ENCODE data around the gene LIMS1.
A peak's percentile ranks its signal among the peaks of the same experiment; 100 is the strongest.
"Not testable (repeated sequence)": the region's sequence is repeated elsewhere in the genome, so short reads cannot be mapped to it uniquely, and the experiment has no call there.

LIMS1 gene

GRCh38 chr2:108533832-108534583 is at the start of gene LIMS1:
TSS of gene LIMS1 (plus strand) at chr2:108534470. CDS start at chr2:108534563, 93 bp downstream.
- DNase-seq, result peak; percentile 87

DNA sequence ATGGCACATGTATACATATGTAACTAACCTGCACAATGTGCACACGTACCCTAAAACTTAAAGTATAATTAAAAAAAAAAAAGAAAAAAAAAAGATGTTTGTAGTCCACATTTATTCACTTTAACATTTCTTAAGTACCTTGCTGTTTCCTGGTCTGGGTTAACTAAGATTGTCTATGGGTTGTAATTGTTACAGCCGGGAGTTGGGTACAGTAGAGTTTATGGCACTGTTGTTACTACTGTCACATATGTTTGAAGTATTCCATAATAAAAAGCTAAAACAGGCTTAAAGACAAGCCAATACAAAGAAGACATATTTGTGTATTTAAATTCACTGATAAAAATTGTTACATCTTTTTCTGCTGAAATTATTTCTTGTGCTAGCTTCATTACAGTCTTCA is 49.0 kb upstream of the LIMS1 start:
- DNase-seq, result no peak

- DNase-seq, result no peak
These were observed 43.7 kb upstream of the LIMS1 start for GRCh38 chr2:108490506-108491122.

GRCh38 chr2:108491848-108492247 is 42.4 kb upstream of the LIMS1 start:
- no peak for DNase-seq

DNA sequence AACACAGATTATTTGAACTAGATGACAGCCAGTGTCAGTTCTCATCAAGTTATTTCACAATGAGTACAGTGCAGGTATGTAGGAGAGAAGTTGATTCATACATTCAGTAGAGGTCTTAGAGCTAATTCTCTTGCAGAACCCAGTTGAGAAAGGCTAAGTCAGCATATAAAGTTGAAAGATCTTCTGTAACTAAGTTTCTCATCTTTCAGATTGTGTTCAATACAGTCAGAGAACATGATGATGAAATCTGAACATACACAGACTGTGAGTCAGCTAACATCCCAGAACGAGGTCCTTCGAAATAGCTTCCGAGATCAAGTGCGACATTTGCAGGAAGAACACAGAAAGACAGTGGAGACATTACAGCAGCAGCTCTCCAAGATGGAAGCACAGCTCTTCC is 41.9 kb upstream of the LIMS1 start:
- DNase-seq, result no peak

- DNase-seq, result not testable (repeated sequence)
These were observed 38.1 kb upstream of the LIMS1 start for GRCh38 chr2:108496167-108496566.

DNA sequence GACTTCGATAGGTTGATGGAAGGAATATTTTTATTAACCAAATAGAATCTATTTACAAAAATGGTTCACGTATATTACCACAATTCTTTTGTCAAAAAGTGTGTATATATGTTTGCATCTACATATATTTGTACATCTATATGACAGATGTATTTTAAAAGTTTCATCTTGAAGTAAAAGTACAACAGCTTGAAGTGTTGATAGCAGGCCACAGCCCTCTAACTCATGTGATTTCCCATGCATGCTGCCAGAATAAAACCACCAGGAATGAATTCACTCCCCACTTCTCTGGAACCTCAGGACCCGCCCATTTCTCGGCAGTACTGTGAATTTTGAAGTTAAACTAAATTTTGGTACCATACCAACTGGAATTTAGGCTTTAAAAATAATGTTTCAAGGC is 26.6 kb upstream of the LIMS1 start:
- peak; percentile 45 for DNase-seq

- not testable (repeated sequence) for DNase-seq
These were observed 21.8 kb upstream of the LIMS1 start for GRCh38 chr2:108512431-108512830.

GRCh38 chr2:108514478-108514877 is 19.8 kb upstream of the LIMS1 start:
- DNase-seq, result not testable (repeated sequence)

- DNase-seq, result not testable (repeated sequence)
These were observed 9.6 kb upstream of the LIMS1 start for GRCh38 chr2:108524688-108525087.

DNA sequence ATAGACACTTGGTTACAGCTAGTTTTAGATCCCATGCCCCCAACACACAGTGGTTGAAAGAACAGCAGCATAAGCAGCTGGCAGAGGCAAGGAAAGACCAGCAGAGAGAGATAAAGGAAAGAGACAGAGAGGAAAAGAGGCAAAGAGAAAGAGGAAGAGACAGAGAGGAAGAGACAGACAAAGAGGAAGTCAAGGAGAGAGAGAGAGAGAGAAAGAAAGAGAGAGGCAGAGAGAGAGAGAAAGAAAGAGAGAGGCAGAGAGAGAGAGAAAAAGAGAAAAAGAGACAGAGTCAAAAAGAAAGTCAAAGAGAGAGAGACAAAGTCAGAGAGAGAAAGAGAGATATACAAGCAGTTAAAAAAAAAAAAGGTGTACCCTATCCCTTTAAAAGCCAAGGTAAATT is 9.0 kb upstream of the LIMS1 start:
- not testable (repeated sequence) for DNase-seq

DNA sequence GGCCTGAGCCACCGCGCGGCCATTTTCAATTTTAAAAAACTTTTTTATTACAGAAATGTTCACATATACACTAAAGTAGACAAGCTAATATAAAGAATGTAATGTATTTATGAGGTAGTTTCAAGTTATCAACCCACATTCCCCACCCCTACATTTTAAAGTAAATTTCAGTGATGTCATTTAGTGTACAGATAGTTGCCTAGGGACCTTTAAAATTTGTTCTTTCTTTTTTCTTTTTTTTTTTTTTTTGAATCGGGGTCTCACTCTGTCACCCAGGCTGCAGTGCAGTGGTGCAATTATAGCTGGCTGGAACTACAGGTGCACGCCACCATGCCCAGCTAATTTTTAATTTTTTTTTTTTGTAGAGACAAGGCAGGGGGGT is 2.6 kb upstream of the LIMS1 start:
- no peak for DNase-seq

- DNase-seq, result peak; percentile 43
These were observed 500 bp downstream of the LIMS1 start for GRCh38 chr2:108534584-108535356.

GRCh38 chr2:108535357-108535631 is 1.0 kb downstream of the LIMS1 start:
- no peak for DNase-seq

DNA sequence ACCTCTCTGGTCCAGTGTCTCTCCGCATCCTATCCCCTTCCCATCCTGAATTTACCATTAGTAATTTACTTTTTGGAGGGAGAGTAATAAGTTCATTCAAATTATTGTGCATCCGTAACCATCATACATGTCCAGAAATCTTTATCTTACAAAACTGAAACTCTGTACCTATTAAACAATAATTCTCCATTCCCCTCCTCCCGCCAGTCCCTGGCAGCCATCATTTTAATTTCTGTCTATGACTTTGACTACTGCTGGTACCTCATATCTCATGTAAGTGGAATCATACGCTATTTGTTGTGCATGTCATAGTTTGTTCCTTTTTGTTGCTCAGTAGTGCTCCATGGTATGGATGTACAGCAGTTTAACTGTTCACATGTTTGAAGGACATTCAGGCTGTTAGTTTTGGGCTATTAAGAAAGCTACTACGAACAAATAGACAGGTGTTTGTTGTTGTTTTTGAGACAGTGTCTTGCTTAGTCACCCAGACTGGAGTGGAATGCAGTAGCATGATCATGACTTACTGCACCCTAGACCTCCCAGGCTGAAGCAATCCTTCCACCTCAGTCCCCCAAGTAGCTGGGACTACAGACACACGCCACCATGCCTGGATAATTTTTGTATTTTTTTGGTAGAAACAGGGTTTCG is 2.0 kb downstream of the LIMS1 start:
- no peak for DNase-seq

GRCh38 chr2:108536911-108537310 is 2.6 kb downstream of the LIMS1 start:
- DNase-seq, result no peak

DNA sequence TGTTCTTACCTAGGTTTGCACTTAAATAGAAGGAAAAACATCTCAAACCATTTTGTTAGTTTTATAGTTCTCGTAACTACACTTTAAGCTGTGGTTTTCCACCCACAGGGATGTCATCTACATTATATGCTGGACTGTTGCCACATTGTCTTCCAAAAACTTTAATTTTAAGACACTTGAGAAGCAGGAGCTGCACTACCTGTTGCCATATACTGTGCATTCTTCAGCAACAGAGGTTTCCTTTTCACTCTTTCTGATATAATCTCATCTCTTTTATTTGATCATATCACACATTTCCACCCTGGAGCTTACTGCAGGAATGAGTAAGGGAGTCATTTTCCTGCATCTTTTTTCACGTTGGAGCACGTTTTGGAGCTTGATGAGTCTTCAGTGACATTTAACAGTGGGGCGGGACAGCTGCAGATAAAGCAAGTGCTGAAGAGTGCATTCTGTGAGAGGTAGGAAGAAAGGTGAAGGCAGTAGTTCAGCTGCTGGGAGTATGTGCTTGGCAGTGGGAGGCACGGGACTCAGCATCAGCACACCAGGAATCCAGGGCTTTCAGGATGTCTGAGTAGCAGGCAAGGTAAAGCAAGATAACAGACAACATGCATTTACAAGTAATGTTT is 3.8 kb downstream of the LIMS1 start:
- no peak for DNase-seq

DNA sequence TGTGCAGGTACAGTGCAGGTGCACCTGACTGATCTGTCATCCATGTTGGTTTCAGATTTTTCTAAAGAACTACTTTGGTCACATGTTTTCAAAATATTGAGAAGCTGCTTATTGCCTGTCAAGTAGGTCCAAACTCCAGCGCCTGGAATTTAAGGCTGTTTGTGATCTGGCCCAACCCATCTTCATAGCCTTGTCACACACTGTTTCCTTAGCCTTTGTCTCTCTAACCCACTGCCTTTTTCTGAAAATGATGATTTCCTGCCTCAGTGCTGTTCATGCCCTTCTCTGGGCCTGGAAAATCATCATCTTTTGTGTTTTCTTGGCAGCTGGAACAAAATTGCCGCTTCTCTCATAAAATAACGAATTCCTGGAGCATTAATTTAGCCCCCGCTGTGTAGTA is 7.2 kb downstream of the LIMS1 start:
- DNase-seq, result no peak

DNA sequence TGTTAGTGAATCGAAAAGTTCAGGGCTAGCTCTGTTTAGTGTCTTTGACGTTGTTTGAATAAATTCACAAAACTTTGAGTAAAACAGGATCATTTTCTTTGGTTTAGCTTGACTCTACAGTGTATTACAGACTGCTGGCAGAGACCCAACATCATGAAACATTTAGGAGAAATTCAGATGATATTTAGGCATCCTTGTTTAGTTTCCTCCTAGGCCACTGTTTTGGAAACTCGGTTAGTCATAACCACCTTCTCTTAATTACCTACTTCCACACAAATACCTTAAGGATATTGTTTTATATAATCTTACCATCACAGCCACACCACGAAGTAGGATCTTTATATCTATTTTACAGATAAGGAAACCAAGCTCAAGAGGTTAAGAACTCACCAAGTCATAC is 7.8 kb downstream of the LIMS1 start:
- peak; percentile 17 for DNase-seq

- DNase-seq, result no peak
These were observed 13.3 kb downstream of the LIMS1 start for GRCh38 chr2:108547606-108548005.

- DNase-seq, result no peak
These were observed 14.1 kb downstream of the LIMS1 start for GRCh38 chr2:108548208-108549003.

GRCh38 chr2:108552566-108552965 is 18.3 kb downstream of the LIMS1 start:
- DNase-seq, result peak; percentile 33

Measured in hematopoietic multipotent progenitor cell treated with erythropoietin and hydrocortisone succinate and interleukin-3 and kit ligand, for 8 days (in vitro differentiated cells).